Raji (cell line): Measurements from ENCODE around the gene GADL1.

Experiments
- POLR2A ChIP-seq: IDR thresholded peaks from 2 replicates; pipeline ENCODE4 v1.6.1; 2011; ENCODE audit warnings: low read depth, low read length, control low read depth; ENCODE audit not compliant: insufficient read depth

Gene GADL1

GRCh38 chr3:30741889-30742288, 152.6 kb downstream of the GADL1 start:
- TF ChIP-seq POLR2A, result no peak

DNA sequence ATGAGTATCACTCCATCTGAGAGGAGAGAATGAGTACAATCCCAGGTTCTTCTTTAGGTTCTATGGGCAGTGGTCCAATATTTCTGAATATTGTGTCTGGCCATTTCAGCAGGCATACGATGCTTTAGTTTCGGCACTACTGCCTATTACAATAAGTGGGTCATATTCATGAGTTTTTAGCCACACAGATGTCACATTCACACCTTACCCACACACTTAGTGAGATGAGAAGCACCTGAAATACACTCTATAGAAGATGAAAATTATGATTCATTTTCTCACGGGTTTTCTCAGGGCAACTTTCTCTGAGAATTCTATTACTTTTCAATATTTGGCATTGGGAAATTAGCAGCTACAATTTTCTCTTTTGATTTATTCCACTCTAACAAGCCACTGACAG, 155.9 kb downstream of the GADL1 start:
- no peak for TF ChIP-seq POLR2A

GRCh38 chr3:30737743-30738499, 156.5 kb downstream of the GADL1 start:
- no peak for TF ChIP-seq POLR2A

DNA sequence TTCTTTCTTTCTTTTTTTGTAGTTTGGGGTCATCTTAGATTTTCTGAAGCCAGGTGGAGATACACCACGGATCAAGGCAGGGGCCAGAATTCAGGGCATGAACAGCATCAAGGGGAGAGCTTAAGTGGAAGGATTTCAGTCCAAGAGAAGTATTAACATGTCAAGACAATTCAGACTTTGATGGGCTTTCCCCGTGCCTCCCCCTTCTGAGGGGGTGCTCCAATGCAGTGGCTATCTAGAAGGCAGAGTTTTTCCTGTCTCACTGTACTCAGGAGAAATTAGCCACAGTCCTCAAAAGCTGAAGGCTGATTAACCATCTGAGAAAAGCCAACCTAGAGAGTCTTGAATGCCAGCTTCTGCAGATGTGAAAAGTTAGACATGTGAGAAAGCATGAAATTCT, 160.8 kb downstream of the GADL1 start:
- no peak for TF ChIP-seq POLR2A

DNA sequence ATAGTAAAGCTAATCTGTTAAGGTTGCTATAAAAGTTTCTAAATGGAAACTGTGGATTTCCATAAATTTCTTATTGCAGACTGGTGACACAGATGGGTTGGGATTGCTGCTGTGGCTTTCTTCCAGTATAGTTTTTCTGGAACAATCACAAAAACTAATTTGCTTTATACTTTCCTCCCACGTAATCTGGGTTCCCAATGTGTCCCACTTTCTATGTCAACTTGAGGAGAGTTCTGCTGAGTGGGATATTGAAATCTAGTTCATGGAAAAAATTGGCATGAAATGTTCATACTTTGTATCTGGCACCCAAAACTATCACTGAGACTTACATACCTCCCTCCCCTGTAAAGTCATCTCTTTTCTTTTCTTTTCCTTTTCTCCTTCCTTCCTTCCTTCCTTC, 161.3 kb downstream of the GADL1 start:
- TF ChIP-seq POLR2A, result no peak

GRCh38 chr3:30730967-30731366, 163.5 kb downstream of the GADL1 start:
- no peak for TF ChIP-seq POLR2A

DNA sequence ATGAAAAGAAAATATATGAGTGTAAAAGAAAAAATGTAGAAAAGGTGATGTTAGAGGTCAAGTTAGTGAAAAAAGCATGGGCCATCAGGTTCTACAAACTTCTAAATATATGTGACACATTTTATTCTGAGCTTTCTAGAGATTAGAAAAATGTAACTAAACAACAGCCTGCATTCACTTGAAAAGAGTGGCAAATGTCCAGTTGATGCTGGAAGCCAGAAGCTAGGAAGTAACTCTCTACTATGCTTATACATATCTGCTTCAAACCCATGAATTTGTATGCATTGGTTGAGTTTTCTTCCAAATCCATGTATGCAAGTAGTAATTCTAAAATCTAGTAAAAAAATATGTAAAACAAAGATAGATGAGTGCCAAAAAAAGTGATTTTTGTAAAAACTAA, 164.5 kb downstream of the GADL1 start:
- TF ChIP-seq POLR2A, result no peak

GRCh38 chr3:30729512-30729911, 164.9 kb downstream of the GADL1 start:
- TF ChIP-seq POLR2A, result no peak

DNA sequence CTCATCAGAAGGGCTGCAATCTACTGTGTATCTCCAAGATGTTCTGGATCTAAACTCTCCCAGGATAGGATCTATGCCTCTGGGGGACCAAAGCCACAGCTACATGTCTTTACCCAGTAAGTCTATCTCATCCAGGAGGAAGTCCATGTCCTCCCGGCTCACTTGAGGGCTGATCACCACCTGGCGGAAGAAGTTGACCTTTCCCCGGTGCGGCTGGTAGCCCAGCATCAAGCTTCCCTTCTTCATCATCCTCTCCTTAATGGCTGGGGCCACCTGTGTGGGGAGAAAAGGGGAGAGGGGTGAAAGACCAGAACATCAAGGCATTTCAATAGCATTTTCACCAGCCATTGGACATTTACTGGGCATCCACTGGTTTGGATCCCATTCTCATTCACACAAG, 166.3 kb downstream of the GADL1 start:
- TF ChIP-seq POLR2A, result no peak

DNA sequence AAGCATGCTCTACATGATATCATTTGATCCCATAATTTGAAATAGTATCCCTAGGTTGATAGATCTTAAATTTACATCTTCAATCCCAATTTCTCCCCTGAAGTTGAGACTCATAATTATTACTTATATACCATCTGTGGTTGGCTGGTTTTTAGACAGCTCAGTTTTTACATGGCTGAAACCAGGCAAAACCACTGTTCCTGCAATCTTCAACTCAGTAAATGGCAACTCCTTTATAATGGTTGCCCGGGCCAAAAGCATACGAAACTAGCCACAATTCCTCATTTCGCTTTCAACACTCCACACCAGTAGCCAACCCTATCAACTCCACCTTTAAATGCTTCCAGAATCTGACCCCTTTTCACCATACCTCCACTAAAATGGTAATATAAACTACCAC, 169.6 kb downstream of the GADL1 start:
- no peak for TF ChIP-seq POLR2A

DNA sequence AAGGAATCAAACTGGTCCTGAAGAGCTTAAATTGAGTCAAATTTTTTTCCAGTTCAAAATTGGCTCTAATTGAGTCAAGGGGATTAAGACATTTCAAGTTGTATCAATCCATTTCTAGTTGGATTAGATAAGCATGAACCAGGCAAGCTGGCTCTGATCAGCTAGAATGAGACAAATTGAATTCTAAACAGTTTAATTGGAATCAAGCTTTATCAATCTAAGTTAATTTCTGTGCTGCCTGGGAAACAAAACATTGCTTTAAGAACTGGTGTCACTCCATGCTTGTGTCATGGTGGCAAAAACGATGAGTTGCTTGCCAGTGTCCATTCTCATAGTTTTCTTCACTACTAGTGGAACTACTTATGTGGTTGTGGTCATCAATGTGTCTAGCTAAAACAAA, 171.2 kb downstream of the GADL1 start:
- TF ChIP-seq POLR2A, result no peak

- no peak for TF ChIP-seq POLR2A
Measured at GRCh38 chr3:30721314-30721634, 173.2 kb downstream of the GADL1 start.

GRCh38 chr3:30720586-30721313, 173.7 kb downstream of the GADL1 start:
- TF ChIP-seq POLR2A, result no peak

GRCh38 chr3:30719536-30719935, 174.9 kb downstream of the GADL1 start:
- no peak for TF ChIP-seq POLR2A

DNA sequence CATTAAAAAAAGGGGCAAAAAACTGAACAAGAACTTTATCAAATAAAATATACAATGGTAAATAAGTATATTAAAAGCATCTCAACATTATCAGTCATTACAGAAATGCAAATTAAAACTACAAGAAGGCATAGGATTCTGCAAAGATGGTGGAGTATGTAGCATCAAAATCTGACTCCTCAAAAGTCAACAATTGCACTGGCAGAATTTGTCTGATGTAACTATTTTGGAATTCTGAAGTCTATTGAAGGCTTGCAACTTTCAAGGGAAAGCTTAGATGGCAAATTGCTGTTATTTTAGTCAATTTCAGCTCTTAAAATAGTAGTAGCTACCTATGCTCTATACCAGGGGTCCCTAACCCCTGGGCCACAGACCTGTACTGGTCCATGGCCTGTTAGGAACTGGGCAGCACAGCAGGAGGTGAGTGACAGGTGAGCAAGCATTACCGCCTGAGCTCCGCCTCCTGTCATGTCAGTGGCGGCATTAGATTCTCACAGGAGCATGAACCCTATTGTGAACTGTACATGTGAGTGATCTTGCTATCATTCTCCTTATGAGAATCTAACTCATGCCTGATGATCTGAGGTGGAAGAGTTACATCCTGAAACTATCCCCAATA, 180.5 kb downstream of the GADL1 start:
- TF ChIP-seq POLR2A, result no peak

DNA sequence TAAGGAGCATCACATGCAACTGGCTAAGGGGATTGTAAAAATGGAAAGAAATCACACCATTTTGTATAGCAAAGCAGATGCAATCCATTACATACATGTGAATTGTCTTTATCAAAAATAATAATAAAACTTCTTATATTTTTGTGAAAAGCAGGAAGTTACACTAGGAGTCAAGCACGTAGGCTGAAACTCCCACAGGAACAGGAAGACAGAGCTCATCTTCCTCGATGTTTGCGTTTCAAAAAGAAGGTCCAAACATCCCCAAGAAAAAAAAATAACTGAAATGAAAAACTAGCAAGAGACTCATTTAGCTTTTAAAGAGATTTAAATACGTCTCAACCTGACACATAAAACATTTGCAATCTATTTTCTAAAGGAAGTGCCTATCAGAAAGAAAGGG, 181.5 kb downstream of the GADL1 start:
- no peak for TF ChIP-seq POLR2A
